MM.1S (cell line): ENCODE measurements around the gene DAP.

ENCODE experiments used
- DNase-seq: peaks from one replicate; pipeline ENCODE4 v3.0.0-alpha.2; 2015
- H2AFZ ChIP-seq: fragments of 300-600 bp; sonication (generic); 2 replicates; pipeline ENCODE4 v1.6.0; 2016; ENCODE audit warnings: antibody characterized with exemption, low read length
- H3F3A ChIP-seq: fragments of 300-600 bp; sonication (generic); 2 replicates; pipeline ENCODE4 v1.6.1; 2016; ENCODE audit warnings: mild to moderate bottlenecking, antibody characterized with exemption, low read length, moderate library complexity, mixed read lengths; ENCODE audit not compliant: insufficient read depth
- H3K27ac ChIP-seq: fragments of 300-600 bp; sonication (generic); 2 replicates; pipeline ENCODE4 v1.5.1; 2016; ENCODE audit warnings: mild to moderate bottlenecking, low read length
- H3K27me3 ChIP-seq: fragments of 300-600 bp; sonication (generic); replicated peaks from 2 replicates; pipeline ENCODE4 v1.6.0; 2016; ENCODE audit warnings: low read length; ENCODE audit not compliant: insufficient read depth
- H3K36me3 ChIP-seq: fragments of 300-600 bp; sonication (generic); replicated peaks from 2 replicates; pipeline ENCODE4 v1.6.1; 2016; ENCODE audit warnings: mild to moderate bottlenecking, low read length, mixed read lengths; ENCODE audit not compliant: insufficient read depth
- H3K4me1 ChIP-seq: fragments of 300-600 bp; sonication (generic); 2 replicates; pipeline ENCODE4 v1.6.1; 2016; ENCODE audit warnings: low read length, mixed read lengths
- H3K4me2 ChIP-seq: fragments of 300-600 bp; sonication (generic); 2 replicates; pipeline ENCODE4 v1.6.0; 2016; ENCODE audit warnings: low read depth, low read length
- H3K4me3 ChIP-seq: fragments of 300-600 bp; sonication (generic); 2 replicates; pipeline ENCODE4 v1.5.1; 2016; ENCODE audit warnings: low read length, mixed read lengths
- H3K79me2 ChIP-seq: fragments of 300-600 bp; sonication (generic); 2 replicates; pipeline ENCODE4 v1.6.1; 2016; ENCODE audit warnings: mixed run types, low read length, mixed read lengths
- H3K9ac ChIP-seq: fragments of 300-600 bp; sonication (generic); 2 replicates; pipeline ENCODE4 v1.6.1; 2016; ENCODE audit warnings: low read length, mixed read lengths
- H3K9me2 ChIP-seq: fragments of 300-600 bp; sonication (generic); replicated peaks from 2 replicates; pipeline ENCODE4 v1.6.1; 2016; ENCODE audit warnings: mild to moderate bottlenecking, low read length, mixed read lengths; ENCODE audit not compliant: insufficient read depth
- H3K9me3 ChIP-seq: fragments of 300-600 bp; sonication (generic); replicated peaks from 2 replicates; pipeline ENCODE4 v1.6.1; 2016; ENCODE audit warnings: mild to moderate bottlenecking, low read length, mixed read lengths; ENCODE audit not compliant: insufficient read depth
- H4K20me1 ChIP-seq: fragments of 300-600 bp; sonication (generic); 2 replicates; pipeline ENCODE4 v1.6.1; 2016; ENCODE audit warnings: mild to moderate bottlenecking, low read length, moderate library complexity, mixed read lengths; ENCODE audit not compliant: insufficient read depth
- EZH2 ChIP-seq: fragments of 300-600 bp; sonication (generic); optimal IDR thresholded peaks from 2 replicates; pipeline ENCODE3; 2017; ENCODE audit warnings: low read depth, mild to moderate bottlenecking, antibody characterized with exemption, low read length, mixed read lengths
- EZH2phosphoT487 ChIP-seq: fragments of 300-600 bp; sonication (generic); IDR thresholded peaks from 2 replicates; pipeline ENCODE4 v1.6.1; 2018; ENCODE audit warnings: antibody characterized with exemption, low read length
- TF ChIP-seq, protein P1 (sequence below): fragments of 300-600 bp; sonication (generic); IDR thresholded peaks from 2 replicates; pipeline ENCODE4 v1.5.1; 2016; ENCODE audit warnings: antibody characterized with exemption, low read length, mixed read lengths

Gene DAP

DNA sequence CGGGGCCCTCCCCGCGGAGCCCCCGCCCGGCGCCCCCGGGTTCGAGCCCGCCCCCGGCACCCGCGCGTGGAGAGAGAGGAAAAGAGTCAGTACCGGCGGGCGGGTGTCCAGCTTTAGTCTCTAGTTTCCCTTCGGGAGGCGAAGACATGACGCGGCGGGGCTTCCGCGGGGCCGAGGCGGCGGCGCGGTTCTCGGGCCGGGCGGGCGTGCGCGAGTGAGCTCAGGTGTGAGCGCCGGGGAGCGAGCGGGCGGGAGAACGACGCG, 181 bp downstream of the DAP start:
- Histone ChIP-seq H3K4me1 (0 out of 2 replicates have a peak, but pooled peaks cover 7% of the 10 kb centered on the region), H3K36me3 (no peaks in the 10 kb centered on the region), H3K4me3 (peak overlapping the region; percentile 61), H3K9me3 (no peaks in the 10 kb centered on the region), H4K20me1 (no peaks in the 10 kb centered on the region), H3K27me3 (no peaks in the 10 kb centered on the region), H3K4me2 (no peak overlapping the region), H3F3A (0 out of 2 replicates have a peak, but pooled peaks cover 6% of the 10 kb centered on the region), H3K9me2 (no peaks in the 10 kb centered on the region), H2AFZ (no peak overlapping the region), H3K27ac (peak overlapping the region; percentile 13; the same call in 1 of the 2 replicates), H3K9ac (peak overlapping the region; percentile 62; the same call in 1 of the 2 replicates), H3K79me2 (peaks cover 47% of the 10 kb centered on the region)
- DNase-seq, result no peak
- no peak for TF ChIP-seq EZH2phosphoT487
- TF ChIP-seq, protein P1, sequence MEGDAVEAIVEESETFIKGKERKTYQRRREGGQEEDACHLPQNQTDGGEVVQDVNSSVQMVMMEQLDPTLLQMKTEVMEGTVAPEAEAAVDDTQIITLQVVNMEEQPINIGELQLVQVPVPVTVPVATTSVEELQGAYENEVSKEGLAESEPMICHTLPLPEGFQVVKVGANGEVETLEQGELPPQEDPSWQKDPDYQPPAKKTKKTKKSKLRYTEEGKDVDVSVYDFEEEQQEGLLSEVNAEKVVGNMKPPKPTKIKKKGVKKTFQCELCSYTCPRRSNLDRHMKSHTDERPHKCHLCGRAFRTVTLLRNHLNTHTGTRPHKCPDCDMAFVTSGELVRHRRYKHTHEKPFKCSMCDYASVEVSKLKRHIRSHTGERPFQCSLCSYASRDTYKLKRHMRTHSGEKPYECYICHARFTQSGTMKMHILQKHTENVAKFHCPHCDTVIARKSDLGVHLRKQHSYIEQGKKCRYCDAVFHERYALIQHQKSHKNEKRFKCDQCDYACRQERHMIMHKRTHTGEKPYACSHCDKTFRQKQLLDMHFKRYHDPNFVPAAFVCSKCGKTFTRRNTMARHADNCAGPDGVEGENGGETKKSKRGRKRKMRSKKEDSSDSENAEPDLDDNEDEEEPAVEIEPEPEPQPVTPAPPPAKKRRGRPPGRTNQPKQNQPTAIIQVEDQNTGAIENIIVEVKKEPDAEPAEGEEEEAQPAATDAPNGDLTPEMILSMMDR, result no peak
- TF ChIP-seq EZH2, result no peak

DNA sequence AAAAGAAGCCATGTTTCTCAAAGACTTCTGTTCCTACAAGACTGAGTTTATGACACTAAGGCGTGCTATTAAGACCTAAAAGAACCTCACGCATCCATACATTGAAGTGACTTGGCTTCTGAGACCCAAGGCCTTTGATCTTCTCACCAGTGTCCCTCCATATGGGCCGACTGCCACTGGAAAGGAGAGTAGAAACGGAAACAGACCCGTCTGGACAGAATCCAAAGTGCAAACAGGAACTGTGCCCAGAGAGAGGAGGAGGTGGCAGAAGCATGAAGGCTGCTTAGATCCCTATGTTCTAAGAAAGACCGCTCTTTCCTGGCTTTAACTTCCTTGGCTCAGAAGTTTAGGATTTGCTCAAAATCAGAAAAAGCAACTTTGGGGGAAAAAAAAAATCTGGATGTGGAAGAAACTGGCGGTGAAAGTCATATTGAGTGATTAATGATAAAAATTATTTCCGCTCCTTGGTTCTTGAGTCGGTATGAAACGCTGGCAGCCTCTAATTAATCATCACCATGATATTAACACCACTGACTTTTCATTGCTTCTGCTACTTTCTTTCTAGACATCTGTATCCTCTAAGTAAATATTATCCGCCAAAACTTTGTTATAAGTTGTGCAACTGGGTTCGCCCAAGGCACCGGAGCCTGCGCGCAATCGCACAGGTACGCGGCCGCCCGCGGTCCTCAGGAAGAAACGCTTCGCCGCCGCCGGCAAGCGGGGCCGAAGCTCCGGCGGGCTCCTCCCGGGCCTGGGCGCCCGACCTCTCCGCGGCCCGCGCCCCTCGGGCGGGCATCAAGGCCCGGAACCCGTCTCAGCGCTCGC, 726 bp downstream of the DAP start:
- H3K9ac ChIP-seq, result peak overlapping the region; percentile 62
- H2AFZ ChIP-seq, result peak overlapping the region; percentile 65
- DNase-seq, result peak; percentile 61
- H3K4me3 ChIP-seq, result peak overlapping the region; percentile 61
- TF ChIP-seq, protein P1, result no peak
- TF ChIP-seq EZH2phosphoT487, result no peak
- no peak for TF ChIP-seq EZH2
- no peaks in the 10 kb centered on the region for H3K27me3 ChIP-seq
- peaks cover 53% of the 10 kb centered on the region for H3K79me2 ChIP-seq
- 0 out of 2 replicates have a peak, but pooled peaks cover 7% of the 10 kb centered on the region for H3K4me1 ChIP-seq
- H3K36me3 ChIP-seq, result no peaks in the 10 kb centered on the region
- 0 out of 2 replicates have a peak, but pooled peaks cover 6% of the 10 kb centered on the region for H3F3A ChIP-seq
- no peaks in the 10 kb centered on the region for H3K9me3 ChIP-seq
- H3K27ac ChIP-seq, result peak overlapping the region; percentile 13; the same call in 1 of the 2 replicates
- no peaks in the 10 kb centered on the region for H4K20me1 ChIP-seq
- H3K4me2 ChIP-seq, result peak overlapping the region; percentile 95
- H3K9me2 ChIP-seq, result no peaks in the 10 kb centered on the region

DNA sequence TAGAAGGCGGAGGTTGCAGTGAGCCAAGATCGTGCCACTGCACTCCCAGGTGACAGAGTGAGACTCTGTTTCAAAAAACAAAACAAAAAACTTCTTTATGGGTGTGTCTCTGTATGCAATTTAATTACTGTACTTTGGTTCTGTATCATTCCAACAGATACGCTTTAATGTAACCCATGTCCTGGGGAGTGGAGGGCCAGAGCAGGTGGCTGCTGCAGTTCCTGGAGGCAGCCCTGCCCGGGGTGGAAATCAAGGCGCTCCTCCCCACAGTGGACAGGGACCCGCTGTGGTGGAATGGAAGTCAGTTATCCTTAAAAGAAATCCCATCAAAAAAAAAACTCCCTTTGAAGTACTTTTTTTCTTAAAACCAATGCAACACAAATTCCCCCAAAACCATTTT, 1.9 kb downstream of the DAP start:
- Histone ChIP-seq H3K27ac (no peak overlapping the region), H3K27me3 (no peaks in the 10 kb centered on the region), H3K4me3 (no peak overlapping the region), H3K9me2 (no peaks in the 10 kb centered on the region), H3K4me1 (0 out of 2 replicates have a peak, but pooled peaks cover 7% of the 10 kb centered on the region), H3K4me2 (no peak overlapping the region; the same call in 1 of the 2 replicates), H3K79me2 (peaks cover 65% of the 10 kb centered on the region), H2AFZ (no peak overlapping the region), H3K9ac (no peak overlapping the region), H3K9me3 (no peaks in the 10 kb centered on the region), H3F3A (0 out of 2 replicates have a peak, but pooled peaks cover 6% of the 10 kb centered on the region), H3K36me3 (no peaks in the 10 kb centered on the region), H4K20me1 (no peaks in the 10 kb centered on the region)
- no peak for DNase-seq
- TF ChIP-seq EZH2 (no peak), EZH2phosphoT487 (no peak)
